AG09309 (cell line): Measurements from ENCODE around the gene GGT7.
A peak's percentile ranks its signal among the peaks of the same experiment; 100 is the strongest.
"Not testable (repeated sequence)": the region's sequence is repeated elsewhere in the genome, so short reads cannot be mapped to it uniquely, and the experiment has no call there.

Experiments
- DNase-seq: peaks from one replicate; pipeline ENCODE4 v3.0.0-alpha.2; 2010; ENCODE audit warnings: low read depth
- H3K4me3 ChIP-seq: 2 replicates; pipeline ENCODE4 v1.5.1; 2011; ENCODE audit warnings: mild to moderate bottlenecking, low read depth, low read length, moderate library complexity; ENCODE audit not compliant: control insufficient read depth
- CTCF ChIP-seq: IDR thresholded peaks from 2 replicates; pipeline ENCODE4 v1.5.1; 2011; ENCODE audit warnings: mild to moderate bottlenecking, low read depth, low read length, inconsistent platforms; ENCODE audit not compliant: insufficient read depth, control insufficient read depth; ENCODE audit errors: missing control alignments

The GGT7 gene

GRCh38 chr20:34883809-34884208, 11.2 kb upstream of the GGT7 start:
- DNase-seq: no peak
- no peak for TF ChIP-seq CTCF
- H3K4me3 ChIP-seq: no peak overlapping the region

DNA sequence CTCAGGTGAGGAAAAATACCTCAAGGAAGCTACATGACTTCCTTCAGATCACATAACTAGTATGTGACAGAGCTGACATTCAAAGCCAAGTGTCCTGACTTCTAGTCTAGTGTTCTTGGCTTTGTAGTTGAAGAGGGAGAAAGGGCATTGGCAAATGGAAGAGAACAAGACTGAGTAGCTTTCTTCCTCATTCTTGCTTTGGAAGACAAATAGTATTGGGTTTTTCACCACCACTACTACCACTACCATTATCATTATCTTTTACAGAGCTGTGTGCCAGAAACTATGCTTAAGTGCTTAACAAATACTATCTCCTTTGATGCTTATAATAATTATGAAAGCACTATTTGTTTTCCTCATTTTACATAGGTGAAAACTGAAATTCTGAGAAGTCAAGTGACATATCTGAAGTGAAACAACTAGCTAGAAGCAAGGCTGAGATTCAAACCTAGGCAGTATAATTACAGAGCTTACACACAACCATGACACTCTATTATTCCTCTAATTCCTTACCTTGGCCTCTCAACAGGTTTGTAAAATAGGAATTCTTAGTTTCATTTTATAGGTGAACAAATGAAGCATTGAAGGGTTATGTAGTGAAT, 10.5 kb upstream of the GGT7 start:
- H3K4me3 ChIP-seq: no peak overlapping the region
- TF ChIP-seq CTCF: no peak
- no peak for DNase-seq

DNA sequence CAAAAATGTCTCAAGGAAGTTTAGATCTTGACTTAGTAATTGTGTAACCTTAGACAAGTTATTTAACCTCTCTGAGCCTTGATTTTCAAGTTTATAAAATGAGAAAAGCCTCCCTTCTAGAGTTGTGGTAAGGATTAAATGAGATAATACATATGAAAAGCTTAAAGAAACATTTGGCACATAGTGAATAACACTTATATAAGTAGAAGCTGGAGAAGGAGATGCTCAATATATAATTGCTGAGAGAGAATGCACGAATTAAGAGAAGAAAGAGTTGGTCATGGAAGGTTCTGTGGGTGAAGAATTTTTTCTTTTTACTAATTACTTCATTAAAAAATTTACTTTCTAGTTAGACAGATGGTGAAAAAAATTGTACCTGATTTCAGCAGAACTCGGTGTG, 9.0 kb upstream of the GGT7 start:
- no peak overlapping the region for H3K4me3 ChIP-seq
- no peak for DNase-seq
- no peak for TF ChIP-seq CTCF

DNA sequence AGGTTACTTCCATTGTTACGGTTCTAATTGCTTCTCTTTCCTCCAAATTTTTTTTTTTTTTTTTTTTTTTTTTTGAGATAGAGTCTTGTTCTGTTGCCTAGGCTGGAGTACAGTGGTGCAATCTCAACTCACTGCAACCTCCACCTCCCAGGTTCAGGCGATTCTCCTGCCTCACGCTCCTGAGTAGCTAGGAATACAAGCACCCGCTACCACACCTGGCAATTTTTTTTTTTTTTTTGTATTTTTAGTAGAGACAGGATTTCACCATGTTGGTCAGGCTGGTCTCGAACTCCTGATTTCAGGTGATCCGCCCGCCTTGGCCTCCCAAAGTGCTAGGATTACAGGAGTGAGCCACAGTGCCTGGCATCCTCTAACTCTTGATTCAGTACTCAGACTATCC, 8.3 kb upstream of the GGT7 start:
- H3K4me3 ChIP-seq, DNase-seq: not testable (repeated sequence)

- no peak for TF ChIP-seq CTCF
- no peak for DNase-seq
- H3K4me3 ChIP-seq: no peak overlapping the region
Observed at GRCh38 chr20:34880215-34880850, 7.7 kb upstream of the GGT7 start.

DNA sequence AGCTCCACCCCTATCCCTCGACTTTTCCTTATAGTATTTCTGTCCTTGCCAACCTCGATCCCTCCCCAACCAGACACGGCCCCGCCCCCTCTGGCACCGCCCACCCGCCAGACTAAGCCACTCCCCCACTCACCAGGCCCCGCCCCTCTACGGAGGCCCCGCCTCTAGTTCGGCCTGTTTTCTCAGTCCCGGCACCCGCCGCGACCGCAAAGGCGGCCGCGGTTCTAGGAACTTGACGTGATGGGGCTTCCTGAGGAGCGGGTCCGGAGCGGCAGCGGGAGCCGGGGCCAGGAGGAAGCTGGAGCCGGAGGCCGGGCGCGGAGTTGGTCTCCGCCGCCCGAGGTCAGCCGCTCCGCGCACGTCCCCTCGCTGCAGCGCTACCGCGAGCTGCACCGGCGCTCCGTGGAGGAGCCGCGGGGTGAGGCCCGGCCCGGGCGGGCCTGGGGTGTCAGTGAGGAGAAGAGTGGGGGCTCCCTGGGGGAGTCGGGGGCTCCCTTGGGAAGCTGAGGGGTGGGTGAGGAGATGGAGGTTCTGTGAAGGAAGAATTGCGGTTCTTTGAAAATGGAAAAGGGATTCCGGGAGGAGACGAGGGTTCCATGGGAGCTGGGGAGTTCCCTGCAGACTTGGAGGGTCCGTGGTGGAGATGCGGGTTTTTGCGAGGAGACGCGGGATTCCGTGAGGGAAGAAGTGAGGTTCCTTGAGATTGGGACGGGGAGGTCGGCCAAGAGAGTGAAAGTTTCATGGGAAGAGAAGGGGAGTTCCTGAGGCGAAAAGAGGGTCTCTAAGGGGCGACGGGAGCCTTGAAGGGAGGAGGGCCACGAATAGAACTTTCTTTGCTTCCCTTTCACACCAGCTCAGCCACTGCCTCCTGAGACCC, 4.0 kb upstream of the GGT7 start, which contains the start of gene ACSS2:
TSS of gene ACSS2 (plus strand) at position 207 of the 877 bp plus-strand sequence. CDS start at position 241, 34 bp downstream.
- peak; percentile 93 for DNase-seq
- peak within 1 kb of the TSS; percentile 67 for H3K4me3 ChIP-seq
- no peak for TF ChIP-seq CTCF
